Neural progenitor cell (in vitro differentiated cells): Measurements from ENCODE around the gene JDP2.

Experiments
- CTCF ChIP-seq: fragments of 200-600 bp; sonication (generic); IDR thresholded peaks from 2 replicates; pipeline ENCODE4 v1.5.1; 2017; ENCODE audit warnings: antibody characterized with exemption, mild to moderate bottlenecking
- EZH2 ChIP-seq: fragments of 200-600 bp; sonication (generic); IDR thresholded peaks from 2 replicates; pipeline ENCODE4 v1.6.1; 2017; ENCODE audit warnings: antibody characterized with exemption, mild to moderate bottlenecking, moderate library complexity
- EZH2phosphoT487 ChIP-seq: fragments of 200-600 bp; sonication (generic); IDR thresholded peaks from 2 replicates; pipeline ENCODE4 v1.6.1; 2017; ENCODE audit warnings: antibody characterized with exemption

- TF ChIP-seq CTCF (no peak), EZH2 (no peak), EZH2phosphoT487 (no peak)
These were observed 13.1 kb downstream of the JDP2 start for GRCh38 chr14:75440733-75441477.
